WI38 (cell line): Measurements from ENCODE around the gene MOV10L1.

ENCODE experiments used
- H3K4me3 ChIP-seq: 2 replicates; pipeline ENCODE4 v1.5.1; 2011; ENCODE audit warnings: low read depth, mild to moderate bottlenecking, control low read depth, low read length
- CTCF ChIP-seq: IDR thresholded peaks from 2 replicates; pipeline ENCODE4 v1.5.1; 2012; ENCODE audit warnings: low read depth, mild to moderate bottlenecking, control low read depth, low read length

MOV10L1 gene

GRCh38 chr22:50112151-50113118, 22.6 kb downstream of the MOV10L1 start:
- H3K4me3 ChIP-seq = no peak overlapping the region
- no peak for TF ChIP-seq CTCF

GRCh38 chr22:50114221-50115021, 24.6 kb downstream of the MOV10L1 start:
- H3K4me3 ChIP-seq = peak overlapping the region; percentile 58

GRCh38 chr22:50115693-50116092, 25.9 kb downstream of the MOV10L1 start:
- H3K4me3 ChIP-seq = no peak overlapping the region
- no peak for TF ChIP-seq CTCF

More at GRCh38 chr22:50114221-50115021, 24.6 kb downstream of the MOV10L1 start:
- no peak for TF ChIP-seq CTCF

GRCh38 chr22:50117168-50117762, 27.5 kb downstream of the MOV10L1 start:
- H3K4me3 ChIP-seq = no peak overlapping the region
- no peak for TF ChIP-seq CTCF

- H3K4me3 ChIP-seq = no peak overlapping the region
- TF ChIP-seq CTCF = no peak
Measured at GRCh38 chr22:50118129-50118528, 28.3 kb downstream of the MOV10L1 start.

GRCh38 chr22:50118557-50119168, 28.9 kb downstream of the MOV10L1 start:
- H3K4me3 ChIP-seq = no peak overlapping the region
- no peak for TF ChIP-seq CTCF
